HepG2 (cell line): ENCODE measurements around the gene LATS2. TPM values are rescaled to one million over a fixed set of nuclear protein-coding genes. Genes with fewer than 3 reads are reported as not detected.

ENCODE experiments used
- CENPX ChIP-seq: sonication (generic); formaldehyde crosslinking; IDR thresholded peaks from 2 replicates; pipeline ENCODE4 v1.9.0; 2021; ENCODE audit warnings: mild to moderate bottlenecking, missing genetic modification reagents, moderate library complexity
- MED13 ChIP-seq: sonication (generic); formaldehyde crosslinking; IDR thresholded peaks from 2 replicates; pipeline ENCODE4 v1.5.0; 2020; ENCODE audit warnings: missing genetic modification reagents
- RNF2 ChIP-seq: fragments of 450-650 bp; conservative IDR thresholded peaks from 2 replicates; pipeline ENCODE4 v1.6.1; 2016; ENCODE audit warnings: low read depth
- SATB2 ChIP-seq: sonication (generic); formaldehyde crosslinking; IDR thresholded peaks from 2 replicates; pipeline ENCODE4 v1.5.0; 2020; ENCODE audit warnings: missing genetic modification reagents
- STAG1 ChIP-seq: sonication (generic); formaldehyde crosslinking; IDR thresholded peaks from 2 replicates; pipeline ENCODE4 v1.4.0; 2020; ENCODE audit warnings: missing genetic modification reagents
- TMF1 ChIP-seq: sonication (generic); formaldehyde crosslinking; IDR thresholded peaks from 2 replicates; pipeline ENCODE4 v1.8.1; 2022; ENCODE audit warnings: low read depth, missing genetic modification reagents
- U2AF2 ChIP-seq: fragments of 200-400 bp; formaldehyde crosslinking; IDR thresholded peaks from 2 replicates; pipeline ENCODE4 v1.6.1; 2017; ENCODE audit warnings: low read depth, mild to moderate bottlenecking, low read length
- YEATS4 ChIP-seq: sonication (generic); formaldehyde crosslinking; IDR thresholded peaks from 2 replicates; pipeline ENCODE4 v1.4.0; 2020; ENCODE audit warnings: missing genetic modification reagents, borderline replicate concordance
- ZBTB1 ChIP-seq: sonication (generic); formaldehyde crosslinking; IDR thresholded peaks from 2 replicates; pipeline ENCODE4 v1.4.0; 2020; ENCODE audit warnings: missing genetic modification reagents, borderline replicate concordance
- ZFYVE20 ChIP-seq: sonication (generic); formaldehyde crosslinking; IDR thresholded peaks from 2 replicates; pipeline ENCODE4 v1.8.0; 2023; ENCODE audit warnings: low read depth, mild to moderate bottlenecking, moderate library complexity, missing genetic modification reagents, borderline replicate concordance
- ZNF24 ChIP-seq: fragments of 450-650 bp; IDR thresholded peaks from 2 replicates; pipeline ENCODE4 v1.6.1; 2017; ENCODE audit warnings: antibody characterized with exemption, mild to moderate bottlenecking
- ZNF331 ChIP-seq: sonication (generic); formaldehyde crosslinking; IDR thresholded peaks from 2 replicates; pipeline ENCODE4 v1.4.0; 2020; ENCODE audit warnings: missing genetic modification reagents
- ZNF564 ChIP-seq: sonication (generic); formaldehyde crosslinking; IDR thresholded peaks from 2 replicates; pipeline ENCODE4 v1.8.1; 2023; ENCODE audit warnings: mild to moderate bottlenecking, missing genetic modification reagents
- ZNF746 ChIP-seq: sonication (generic); formaldehyde crosslinking; IDR thresholded peaks from 2 replicates; pipeline ENCODE4 v1.8.0; 2022; ENCODE audit warnings: mild to moderate bottlenecking, missing genetic modification reagents
- ZNF790 ChIP-seq: sonication (generic); formaldehyde crosslinking; IDR thresholded peaks from 2 replicates; pipeline ENCODE4 v1.8.0; 2022; ENCODE audit warnings: missing genetic modification reagents, mild to moderate bottlenecking, borderline replicate concordance
- polyA plus RNA-seq, 8 experiments: library from polyadenylated mRNA; depleted of rRNA in 3 of 8; stranded (reverse) in 7 of 8; unstranded in 1 of 8; fragments of >200 nt; fragmentation: Illumina TruSeq in 4 of 8; extraction: Trizol in 4 of 8; gene quantifications; 2 replicates each; pipeline versions ENCODE4 v1.2.1 to v1.2.3, GENCODE V29; 2011 to 2016; ENCODE audit warnings: low read depth in 4 of 8, missing spikeins in 1 of 8, mixed read lengths in 1 of 8; ENCODE audit not compliant: insufficient read depth in 1 of 8
- total RNA-seq, 5 experiments: library from RNA; depleted of rRNA; stranded (reverse); fragments of >200 nt; fragmentation: Illumina TruSeq; extraction: Trizol; gene quantifications; 2 replicates each; pipeline ENCODE4 v1.2.3, GENCODE V29; 2016; ENCODE audit warnings: low read depth in 1 of 5
- TF ChIP-seq, protein P1 (sequence below): sonication (generic); formaldehyde crosslinking; IDR thresholded peaks from one replicate; pipeline ENCODE4 v1.5.1; 2020; ENCODE audit warnings: mild to moderate bottlenecking, missing genetic modification reagents; ENCODE audit errors: not compliant biosample characterization
- TF ChIP-seq, protein P2 (sequence below): sonication (generic); formaldehyde crosslinking; IDR thresholded peaks from 2 replicates; pipeline ENCODE4 v1.8.1; 2023; ENCODE audit warnings: mild to moderate bottlenecking, moderate library complexity, missing genetic modification reagents
- TF ChIP-seq, protein P3 (sequence below): sonication (generic); formaldehyde crosslinking; IDR thresholded peaks from 2 replicates; pipeline ENCODE4 v1.4.0; 2020; ENCODE audit warnings: missing genetic modification reagents

The LATS2 gene
- total and polyA plus RNA-seq, 2 of the 13 experiments (the other 11 are each of a cell fraction or from before 2014, with no cell fraction given), result 7.3 to 8.5 TPM

DNA sequence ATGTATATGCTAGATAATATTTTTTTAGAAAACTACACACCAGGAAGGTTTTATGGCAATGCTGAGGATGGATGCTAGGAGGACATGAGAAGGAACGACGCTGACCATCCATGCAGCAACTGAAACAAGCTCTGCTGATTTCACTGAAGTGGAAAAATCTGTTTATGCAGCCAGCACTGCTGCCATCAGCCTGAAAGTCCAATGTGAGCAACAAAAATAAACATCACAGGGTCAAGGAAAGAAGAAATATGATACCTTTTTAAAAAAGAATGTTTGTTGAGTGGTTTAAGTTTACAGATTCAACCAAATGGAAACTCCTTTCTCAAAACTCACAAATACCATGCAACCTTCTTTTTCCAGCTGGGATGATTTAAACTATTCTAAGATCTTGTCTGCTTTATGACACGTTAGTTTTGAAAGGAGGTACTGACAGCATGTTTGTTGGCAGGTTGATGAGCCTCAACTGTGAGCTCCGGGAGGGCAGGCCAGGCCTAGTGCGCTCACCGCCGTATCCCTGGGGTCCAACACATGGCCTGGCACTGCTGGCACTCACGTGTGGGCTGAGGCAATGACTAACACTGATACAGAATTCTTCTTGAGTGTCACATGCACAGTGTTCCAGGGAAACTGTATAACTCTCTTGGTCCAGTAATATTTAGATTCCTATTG, 46.8 kb downstream of the LATS2 start (continued):
- TF ChIP-seq, protein P1, sequence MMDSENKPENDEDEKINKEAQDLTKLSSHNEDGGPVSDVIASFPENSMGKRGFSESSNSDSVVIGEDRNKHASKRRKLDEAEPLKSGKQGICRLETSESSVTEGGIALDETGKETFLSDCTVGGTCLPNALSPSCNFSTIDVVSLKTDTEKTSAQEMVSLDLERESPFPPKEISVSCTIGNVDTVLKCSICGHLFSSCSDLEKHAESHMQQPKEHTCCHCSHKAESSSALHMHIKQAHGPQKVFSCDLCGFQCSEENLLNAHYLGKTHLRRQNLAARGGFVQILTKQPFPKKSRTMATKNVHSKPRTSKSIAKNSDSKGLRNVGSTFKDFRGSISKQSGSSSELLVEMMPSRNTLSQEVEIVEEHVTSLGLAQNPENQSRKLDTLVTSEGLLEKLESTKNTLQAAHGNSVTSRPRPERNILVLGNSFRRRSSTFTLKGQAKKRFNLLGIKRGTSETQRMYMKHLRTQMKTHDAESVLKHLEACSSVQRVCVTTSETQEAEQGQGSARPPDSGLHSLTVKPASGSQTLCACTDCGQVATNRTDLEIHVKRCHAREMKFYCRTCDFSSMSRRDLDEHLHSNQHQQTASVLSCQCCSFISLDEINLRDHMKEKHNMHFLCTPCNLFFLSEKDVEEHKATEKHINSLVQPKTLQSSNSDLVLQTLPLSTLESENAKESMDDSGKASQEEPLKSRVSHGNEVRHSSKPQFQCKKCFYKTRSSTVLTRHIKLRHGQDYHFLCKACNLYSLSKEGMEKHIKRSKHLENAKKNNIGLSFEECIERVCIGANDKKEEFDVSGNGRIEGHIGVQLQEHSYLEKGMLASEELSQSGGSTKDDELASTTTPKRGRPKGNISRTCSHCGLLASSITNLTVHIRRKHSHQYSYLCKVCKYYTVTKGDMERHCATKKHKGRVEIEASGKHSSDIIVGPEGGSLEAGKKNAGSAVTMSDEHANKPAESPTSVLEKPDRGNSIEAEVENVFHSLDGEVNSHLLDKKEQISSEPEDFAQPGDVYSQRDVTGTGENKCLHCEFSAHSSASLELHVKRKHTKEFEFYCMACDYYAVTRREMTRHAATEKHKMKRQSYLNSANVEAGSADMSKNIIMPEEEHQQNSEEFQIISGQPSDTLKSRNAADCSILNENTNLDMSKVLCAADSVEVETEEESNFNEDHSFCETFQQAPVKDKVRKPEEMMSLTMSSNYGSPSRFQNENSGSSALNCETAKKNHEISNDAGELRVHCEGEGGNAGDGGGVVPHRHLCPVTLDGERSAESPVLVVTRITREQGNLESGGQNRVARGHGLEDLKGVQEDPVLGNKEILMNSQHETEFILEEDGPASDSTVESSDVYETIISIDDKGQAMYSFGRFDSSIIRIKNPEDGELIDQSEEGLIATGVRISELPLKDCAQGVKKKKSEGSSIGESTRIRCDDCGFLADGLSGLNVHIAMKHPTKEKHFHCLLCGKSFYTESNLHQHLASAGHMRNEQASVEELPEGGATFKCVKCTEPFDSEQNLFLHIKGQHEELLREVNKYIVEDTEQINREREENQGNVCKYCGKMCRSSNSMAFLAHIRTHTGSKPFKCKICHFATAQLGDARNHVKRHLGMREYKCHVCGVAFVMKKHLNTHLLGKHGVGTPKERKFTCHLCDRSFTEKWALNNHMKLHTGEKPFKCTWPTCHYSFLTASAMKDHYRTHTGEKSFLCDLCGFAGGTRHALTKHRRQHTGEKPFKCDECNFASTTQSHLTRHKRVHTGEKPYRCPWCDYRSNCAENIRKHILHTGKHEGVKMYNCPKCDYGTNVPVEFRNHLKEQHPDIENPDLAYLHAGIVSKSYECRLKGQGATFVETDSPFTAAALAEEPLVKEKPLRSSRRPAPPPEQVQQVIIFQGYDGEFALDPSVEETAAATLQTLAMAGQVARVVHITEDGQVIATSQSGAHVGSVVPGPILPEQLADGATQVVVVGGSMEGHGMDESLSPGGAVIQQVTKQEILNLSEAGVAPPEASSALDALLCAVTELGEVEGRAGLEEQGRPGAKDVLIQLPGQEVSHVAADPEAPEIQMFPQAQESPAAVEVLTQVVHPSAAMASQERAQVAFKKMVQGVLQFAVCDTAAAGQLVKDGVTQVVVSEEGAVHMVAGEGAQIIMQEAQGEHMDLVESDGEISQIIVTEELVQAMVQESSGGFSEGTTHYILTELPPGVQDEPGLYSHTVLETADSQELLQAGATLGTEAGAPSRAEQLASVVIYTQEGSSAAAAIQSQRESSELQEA, result no peak
- TF ChIP-seq U2AF2 (no peak), ZNF24 (no peak), MED13 (0 out of 2 replicates have a peak, but pooled peaks have one; percentile 29), STAG1 (CRISPR knock-in tag) (no peak; the same call in 1 of the 2 replicates), CENPX (no peak), TMF1 (CRISPR knock-in tag) (no peak), ZBTB1 (CRISPR knock-in tag) (no peak), RNF2 (peak; percentile 91), ZNF331 (CRISPR knock-in tag) (peak; percentile 60), YEATS4 (CRISPR knock-in tag) (peak; percentile 42), ZNF746 (CRISPR knock-in tag) (no peak), SATB2 (CRISPR knock-in tag) (0 out of 2 replicates have a peak, but pooled peaks have one; percentile 65), ZNF790 (CRISPR knock-in tag) (no peak), ZNF564 (CRISPR knock-in tag) (no peak), ZFYVE20 (CRISPR knock-in tag) (no peak)
- TF ChIP-seq, protein P2, sequence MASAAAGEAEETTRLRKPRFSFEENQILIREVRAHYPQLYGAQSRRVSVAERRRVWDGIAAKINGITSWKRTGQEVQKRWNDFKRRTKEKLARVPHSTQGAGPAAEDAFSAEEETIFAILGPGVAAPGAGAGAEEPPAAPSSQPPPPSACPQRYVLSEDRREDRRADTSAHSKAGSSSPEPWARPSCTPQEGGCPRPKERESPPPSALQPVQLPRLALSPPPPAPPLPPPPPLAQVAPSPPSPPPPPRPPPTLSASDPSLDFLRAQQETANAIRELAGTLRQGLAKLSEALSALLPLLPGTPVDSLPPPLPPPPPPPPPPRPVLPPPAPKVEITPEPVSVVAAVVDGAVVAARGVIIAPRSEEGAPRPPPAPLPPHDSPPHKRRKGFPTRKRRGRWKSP (CRISPR knock-in tag), result peak; percentile 72
- TF ChIP-seq, protein P3, sequence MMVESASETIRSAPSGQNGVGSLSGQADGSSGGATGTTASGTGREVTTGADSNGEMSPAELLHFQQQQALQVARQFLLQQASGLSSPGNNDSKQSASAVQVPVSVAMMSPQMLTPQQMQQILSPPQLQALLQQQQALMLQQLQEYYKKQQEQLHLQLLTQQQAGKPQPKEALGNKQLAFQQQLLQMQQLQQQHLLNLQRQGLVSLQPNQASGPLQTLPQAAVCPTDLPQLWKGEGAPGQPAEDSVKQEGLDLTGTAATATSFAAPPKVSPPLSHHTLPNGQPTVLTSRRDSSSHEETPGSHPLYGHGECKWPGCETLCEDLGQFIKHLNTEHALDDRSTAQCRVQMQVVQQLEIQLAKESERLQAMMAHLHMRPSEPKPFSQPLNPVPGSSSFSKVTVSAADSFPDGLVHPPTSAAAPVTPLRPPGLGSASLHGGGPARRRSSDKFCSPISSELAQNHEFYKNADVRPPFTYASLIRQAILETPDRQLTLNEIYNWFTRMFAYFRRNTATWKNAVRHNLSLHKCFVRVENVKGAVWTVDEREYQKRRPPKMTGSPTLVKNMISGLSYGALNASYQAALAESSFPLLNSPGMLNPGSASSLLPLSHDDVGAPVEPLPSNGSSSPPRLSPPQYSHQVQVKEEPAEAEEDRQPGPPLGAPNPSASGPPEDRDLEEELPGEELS (CRISPR knock-in tag), result peak; percentile 95
